SK-N-SH (cell line): ENCODE measurements around the gene PNPLA1. TPM values are rescaled to one million over a fixed set of nuclear protein-coding genes. Genes with fewer than 3 reads are reported as not detected.

ENCODE experiments used
- CTCF ChIA-PET: fragments of 300-600, 350-600 bp; formaldehyde crosslinking; extraction: SDS; loops from one replicate; lab custom pipeline; 2021; lab: Yijun Ruan, JAX
- POLR2A ChIA-PET: fragments of 350-600 bp; sonication (Branson Sonifier 250); formaldehyde crosslinking; extraction: SDS; loops from one replicate; lab custom pipeline; 2020; ENCODE audit warnings: antibody characterized with exemption, inconsistent platforms; lab: Yijun Ruan, JAX
- DNase-seq: peaks from one replicate; pipeline ENCODE4 v3.0.0; 2012
- H2AFZ ChIP-seq: fragments of 200-600 bp; sonication (generic); 2 replicates; pipeline ENCODE4 v1.8.1; 2016; ENCODE audit warnings: antibody characterized with exemption, mild to moderate bottlenecking, low read depth
- H3F3A ChIP-seq: fragments of 200-600 bp; sonication (generic); replicated peaks from 2 replicates; pipeline ENCODE3; 2016; ENCODE audit warnings: antibody characterized with exemption, mild to moderate bottlenecking; ENCODE audit not compliant: insufficient read depth
- H3K27ac ChIP-seq, 2 experiments: fragments of 200-500 bp in 1 of 2; fragments of 200-600 bp in 1 of 2; sonication (Bioruptor generic) in 1 of 2; sonication (generic), shearing (Covaris generic) in 1 of 2; 2 replicates each; pipeline versions ENCODE4 v1.5.1 to v1.6.1; 2014 to 2016; ENCODE audit warnings: low read depth in 2 of 2, inconsistent platforms in 1 of 2, low read length in 1 of 2, mild to moderate bottlenecking in 1 of 2, mixed read lengths in 1 of 2
- H3K27me3 ChIP-seq: fragments of 200-600 bp; sonication (generic), shearing (Covaris generic); 2 replicates; pipeline ENCODE4 v1.6.1; 2016; ENCODE audit warnings: mixed run types; ENCODE audit not compliant: insufficient read depth
- H3K36me3 ChIP-seq, 2 experiments: fragments of 200-500 bp in 1 of 2; fragments of 200-600 bp in 1 of 2; sonication (Bioruptor generic) in 1 of 2; sonication (generic) in 1 of 2; replicated peaks in 1 of 2; 2 replicates each; pipeline versions ENCODE3 to v1.5.1; 2014 to 2016; ENCODE audit warnings: low read length in 1 of 2, mild to moderate bottlenecking in 1 of 2; ENCODE audit not compliant: insufficient read depth in 2 of 2, control insufficient read depth in 1 of 2
- H3K4me1 ChIP-seq, 2 experiments: fragments of 200-500 bp in 1 of 2; fragments of 200-600 bp in 1 of 2; sonication (Bioruptor generic) in 1 of 2; sonication (generic), shearing (Covaris generic) in 1 of 2; 2 replicates each; pipeline versions ENCODE4 v1.5.1 to v1.6.1; 2014 to 2016; ENCODE audit warnings: low read depth in 1 of 2, low read length in 1 of 2, mixed run types in 1 of 2; ENCODE audit not compliant: insufficient read depth in 2 of 2, control insufficient read depth in 1 of 2
- H3K4me2 ChIP-seq: fragments of 200-600 bp; sonication (generic), shearing (Covaris generic); 2 replicates; pipeline ENCODE4 v1.6.1; 2017; ENCODE audit warnings: mixed run types
- H3K4me3 ChIP-seq, 2 experiments: fragments of 200-500 bp in 1 of 2; fragments of 200-600 bp in 1 of 2; sonication (Bioruptor generic) in 1 of 2; sonication (generic), shearing (Covaris generic) in 1 of 2; 2 replicates each; pipeline versions ENCODE4 v1.5.1 to v1.8.1; 2014 to 2016; ENCODE audit warnings: low read depth in 2 of 2, inconsistent platforms in 1 of 2, low read length in 1 of 2, mild to moderate bottlenecking in 1 of 2, mixed read lengths in 1 of 2, moderate library complexity in 1 of 2
- H3K79me2 ChIP-seq: fragments of 200-600 bp; sonication (generic); 2 replicates; pipeline ENCODE4 v1.8.1; 2017; ENCODE audit warnings: mild to moderate bottlenecking; ENCODE audit not compliant: insufficient read depth
- H3K9ac ChIP-seq: fragments of 200-600 bp; sonication (generic); 2 replicates; pipeline ENCODE4 v1.6.1; 2017; ENCODE audit warnings: mixed run types
- H3K9me2 ChIP-seq: fragments of 200-600 bp; sonication (generic); 2 replicates; pipeline ENCODE4 v1.6.1; 2017; ENCODE audit warnings: mixed run types
- H3K9me3 ChIP-seq: fragments of 200-600 bp; sonication (generic); 2 replicates; pipeline ENCODE4 v1.6.1; 2017; ENCODE audit warnings: mixed run types, mild to moderate bottlenecking, moderate library complexity
- H4K20me1 ChIP-seq: fragments of 200-600 bp; sonication (generic); 2 replicates; pipeline ENCODE4 v1.6.1; 2017; ENCODE audit warnings: mild to moderate bottlenecking, mixed run types; ENCODE audit not compliant: insufficient read depth
- CHD2 ChIP-seq: fragments of 150-350 bp; IDR thresholded peaks from 2 replicates; pipeline ENCODE4 v1.6.1; 2018; ENCODE audit warnings: low read length; ENCODE audit not compliant: partially characterized antibody
- MAX ChIP-seq: IDR thresholded peaks from 2 replicates; pipeline ENCODE4 v1.4.0; 2012; ENCODE audit warnings: low read depth
- MEF2A ChIP-seq: IDR thresholded peaks from 2 replicates; pipeline ENCODE4 v1.4.0; 2012; ENCODE audit warnings: low read depth, borderline replicate concordance
- NFIC ChIP-seq: IDR thresholded peaks from 2 replicates; pipeline ENCODE4 v1.4.0; 2012; ENCODE audit warnings: borderline replicate concordance
- RCOR1 ChIP-seq: fragments of 150-350 bp; IDR thresholded peaks from 2 replicates; pipeline ENCODE4 v1.6.1; 2017; ENCODE audit warnings: antibody characterized with exemption, low read length
- TAF1 ChIP-seq: IDR thresholded peaks from 2 replicates; pipeline ENCODE4 v1.6.1; 2012; ENCODE audit warnings: low read depth, mild to moderate bottlenecking, low read length, moderate library complexity, borderline replicate concordance
- TCF12 ChIP-seq: IDR thresholded peaks from 2 replicates; pipeline ENCODE4 v1.4.0; 2012
- TEAD4 ChIP-seq: IDR thresholded peaks from 2 replicates; pipeline ENCODE4 v1.4.0; 2012; ENCODE audit warnings: mild to moderate bottlenecking, borderline replicate concordance; ENCODE audit not compliant: insufficient read depth
- WGBS: methylation state at CpG from one replicate; pipeline ENCODE4 v1.1.6; 2017; ENCODE audit warnings: low lambda C conversion rate; 5-methylcytosine and 5-hydroxymethylcytosine counted together
- polyA plus RNA-seq, 3 experiments: library from polyadenylated mRNA; depleted of rRNA; stranded (reverse); fragments of >200 nt; gene quantifications; 2 replicates each; pipeline ENCODE4 v1.2.3, GENCODE V29; 2012
- TF ChIP-seq, protein P1 (sequence below): fragments of 150-350 bp; IDR thresholded peaks from 2 replicates; pipeline ENCODE4 v1.6.1; 2017; ENCODE audit warnings: antibody characterized with exemption, low read length, low read depth, borderline replicate concordance
- TF ChIP-seq, protein P2 (sequence below): fragments of 150-350 bp; IDR thresholded peaks from 2 replicates; pipeline ENCODE4 v1.6.1; 2016; ENCODE audit warnings: mild to moderate bottlenecking, low read depth, low read length

PNPLA1 gene
- polyA plus RNA-seq, 1 of the 3 experiments (the other 2 are of a cell fraction) = not detected

DNA sequence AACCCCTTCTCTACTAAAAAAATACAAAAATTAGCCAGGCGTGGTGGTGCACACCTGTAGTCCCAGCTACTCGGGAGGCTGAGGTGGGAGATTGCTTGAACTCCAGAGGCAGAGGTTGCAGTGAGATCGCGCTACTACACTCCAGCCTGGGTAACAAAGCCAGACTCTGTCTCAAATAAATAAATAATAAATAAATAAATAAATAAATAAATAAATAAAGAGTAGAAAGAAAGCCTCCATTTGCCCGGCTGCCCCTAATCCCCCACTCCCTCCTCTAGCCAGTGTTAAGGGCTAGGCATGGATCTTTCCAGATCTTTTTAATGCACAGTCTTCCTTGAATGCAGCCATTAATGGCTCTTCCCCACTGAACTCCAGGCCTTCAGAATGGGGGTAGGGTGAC is 3.2 kb downstream of the PNPLA1 start:
- H3K36me3 ChIP-seq = no peaks in the 10 kb centered on the region
- no peak for DNase-seq
- H2AFZ ChIP-seq = no peak overlapping the region

DNA sequence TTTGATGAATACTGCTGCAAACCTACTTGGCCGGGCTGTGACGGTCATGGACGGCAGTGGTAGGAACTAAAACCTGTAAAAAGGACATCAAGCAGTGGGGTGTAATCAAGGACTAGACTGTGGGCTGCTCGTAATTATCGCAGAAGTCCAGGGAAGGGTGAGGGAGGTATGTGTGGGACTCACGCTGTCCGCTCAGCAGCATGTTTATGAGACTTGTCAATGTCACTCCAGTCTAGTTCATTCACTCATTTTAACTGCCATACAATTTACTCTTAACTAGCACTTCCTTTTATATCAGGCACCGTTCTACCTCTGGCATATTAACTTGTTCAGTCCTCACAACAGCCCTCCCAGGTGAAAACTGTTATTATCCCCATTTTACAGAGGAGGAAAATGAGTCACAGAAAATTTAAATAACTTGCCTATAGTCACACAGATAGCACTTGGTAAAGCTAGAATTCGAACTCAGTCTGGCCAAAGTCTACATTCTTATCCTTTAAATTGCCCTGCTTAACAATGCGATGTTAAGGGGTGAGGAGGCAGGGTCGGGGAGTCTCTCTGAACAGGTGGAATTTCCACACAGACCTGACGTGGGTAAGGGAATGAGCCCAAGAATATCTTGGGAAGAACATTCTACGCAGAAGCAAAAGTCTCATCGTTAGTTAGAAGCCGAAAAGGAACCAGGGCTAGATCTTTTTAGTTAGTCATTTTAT is 4.1 kb downstream of the PNPLA1 start:
- Histone ChIP-seq H3K9me2 (no peaks in the 10 kb centered on the region), H3K4me3 (no peak overlapping the region), H3K79me2 (no peaks in the 10 kb centered on the region), H3K27me3 (peaks cover 10% of the 10 kb centered on the region; the same call in 1 of the 2 replicates), H3K4me1 (no peaks in the 10 kb centered on the region; a peak in 1 of 4 replicates), H3K4me2 (no peak overlapping the region), H3F3A (no peaks in the 10 kb centered on the region), H3K27ac (no peak overlapping the region), H3K36me3 (no peaks in the 10 kb centered on the region), H4K20me1 (no peaks in the 10 kb centered on the region), H2AFZ (no peak overlapping the region), H3K9me3 (no peaks in the 10 kb centered on the region), H3K9ac (no peak overlapping the region)
- TF ChIP-seq, protein P1, sequence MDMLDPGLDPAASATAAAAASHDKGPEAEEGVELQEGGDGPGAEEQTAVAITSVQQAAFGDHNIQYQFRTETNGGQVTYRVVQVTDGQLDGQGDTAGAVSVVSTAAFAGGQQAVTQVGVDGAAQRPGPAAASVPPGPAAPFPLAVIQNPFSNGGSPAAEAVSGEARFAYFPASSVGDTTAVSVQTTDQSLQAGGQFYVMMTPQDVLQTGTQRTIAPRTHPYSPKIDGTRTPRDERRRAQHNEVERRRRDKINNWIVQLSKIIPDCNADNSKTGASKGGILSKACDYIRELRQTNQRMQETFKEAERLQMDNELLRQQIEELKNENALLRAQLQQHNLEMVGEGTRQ = no peak
- no peak for TF ChIP-seq MAX
- no peak for TF ChIP-seq CHD2
- TF ChIP-seq TAF1 = no peak
- DNase-seq = no peak
- ChIA-PET POLR2A (no interaction called here), CTCF (interaction anchor here (0.8 kb wide), 1 partner anchor 12 kb away, joined by 4 read pairs; no protein-coding TSS in a partner anchor)
- WGBS = 65% methylated on average over 15 of the region's 15 CpGs

More for the DNA sequence above, 3.2 kb downstream of the PNPLA1 start:
- TF ChIP-seq, protein P2, sequence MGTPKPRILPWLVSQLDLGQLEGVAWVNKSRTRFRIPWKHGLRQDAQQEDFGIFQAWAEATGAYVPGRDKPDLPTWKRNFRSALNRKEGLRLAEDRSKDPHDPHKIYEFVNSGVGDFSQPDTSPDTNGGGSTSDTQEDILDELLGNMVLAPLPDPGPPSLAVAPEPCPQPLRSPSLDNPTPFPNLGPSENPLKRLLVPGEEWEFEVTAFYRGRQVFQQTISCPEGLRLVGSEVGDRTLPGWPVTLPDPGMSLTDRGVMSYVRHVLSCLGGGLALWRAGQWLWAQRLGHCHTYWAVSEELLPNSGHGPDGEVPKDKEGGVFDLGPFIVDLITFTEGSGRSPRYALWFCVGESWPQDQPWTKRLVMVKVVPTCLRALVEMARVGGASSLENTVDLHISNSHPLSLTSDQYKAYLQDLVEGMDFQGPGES = no peak
- TF ChIP-seq MEF2A (no peak), TCF12 (no peak), RCOR1 (no peak), TEAD4 (no peak), NFIC (no peak)
- Histone ChIP-seq H4K20me1 (no peaks in the 10 kb centered on the region), H3F3A (no peaks in the 10 kb centered on the region), H3K27ac (no peak overlapping the region), H3K4me1 (peaks cover 0 to 5% of the 10 kb centered on the region in 2 experiments; a peak in 1 of 4 replicates), H3K9me3 (no peaks in the 10 kb centered on the region), H3K79me2 (no peaks in the 10 kb centered on the region), H3K27me3 (0 out of 2 replicates have a peak, but pooled peaks cover 10% of the 10 kb centered on the region), H3K9me2 (no peaks in the 10 kb centered on the region), H3K4me2 (no peak overlapping the region), H3K9ac (no peak overlapping the region), H3K4me3 (no peak overlapping the region)
- ChIA-PET CTCF (no interaction called here), POLR2A (no interaction called here)
- 88% methylated on average over 5 of the region's 5 CpGs for WGBS
